Activated naive CD8-positive, alpha-beta T cell treated with anti-CD3 and anti-CD28 coated beads for 36 hours (primary cell): Measurements from ENCODE around the gene NPAS1. TPM values are rescaled to one million over a fixed set of nuclear protein-coding genes. Genes with fewer than 3 reads are reported as not detected.

ENCODE experiments used
- DNase-seq: peaks from one replicate; pipeline ENCODE4 v3.0.0; 2021
- H3K27ac Mint-ChIP-seq: one replicate; pipeline ENCODE4 v1.8.0; 2022; ENCODE audit warnings: mild to moderate bottlenecking, moderate library complexity, mixed read lengths
- H3K27me3 Mint-ChIP-seq: one replicate; pipeline ENCODE4 v1.8.0; 2022; ENCODE audit warnings: mild to moderate bottlenecking, mixed read lengths
- H3K36me3 Mint-ChIP-seq: one replicate; pipeline ENCODE4 v1.8.0; 2021; ENCODE audit warnings: mild to moderate bottlenecking, mixed read lengths
- H3K4me1 Mint-ChIP-seq: one replicate; pipeline ENCODE4 v1.8.0; 2021; ENCODE audit warnings: mixed read lengths
- H3K4me3 Mint-ChIP-seq: one replicate; pipeline ENCODE4 v1.8.0; 2022; ENCODE audit warnings: mild to moderate bottlenecking, moderate library complexity, mixed read lengths
- H3K9me3 Mint-ChIP-seq: one replicate; pipeline ENCODE4 v1.8.0; 2022; ENCODE audit warnings: mixed read lengths
- total RNA-seq, 2 experiments: library from RNA; stranded (reverse); gene quantifications; one replicate each; pipeline ENCODE4 v1.2.3, GENCODE V29; 2021

Gene NPAS1, protein sequence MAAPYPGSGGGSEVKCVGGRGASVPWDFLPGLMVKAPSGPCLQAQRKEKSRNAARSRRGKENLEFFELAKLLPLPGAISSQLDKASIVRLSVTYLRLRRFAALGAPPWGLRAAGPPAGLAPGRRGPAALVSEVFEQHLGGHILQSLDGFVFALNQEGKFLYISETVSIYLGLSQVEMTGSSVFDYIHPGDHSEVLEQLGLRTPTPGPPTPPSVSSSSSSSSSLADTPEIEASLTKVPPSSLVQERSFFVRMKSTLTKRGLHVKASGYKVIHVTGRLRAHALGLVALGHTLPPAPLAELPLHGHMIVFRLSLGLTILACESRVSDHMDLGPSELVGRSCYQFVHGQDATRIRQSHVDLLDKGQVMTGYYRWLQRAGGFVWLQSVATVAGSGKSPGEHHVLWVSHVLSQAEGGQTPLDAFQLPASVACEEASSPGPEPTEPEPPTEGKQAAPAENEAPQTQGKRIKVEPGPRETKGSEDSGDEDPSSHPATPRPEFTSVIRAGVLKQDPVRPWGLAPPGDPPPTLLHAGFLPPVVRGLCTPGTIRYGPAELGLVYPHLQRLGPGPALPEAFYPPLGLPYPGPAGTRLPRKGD
- under 1 TPM; 0.52 to 0.91 TPM for total RNA-seq

DNA sequence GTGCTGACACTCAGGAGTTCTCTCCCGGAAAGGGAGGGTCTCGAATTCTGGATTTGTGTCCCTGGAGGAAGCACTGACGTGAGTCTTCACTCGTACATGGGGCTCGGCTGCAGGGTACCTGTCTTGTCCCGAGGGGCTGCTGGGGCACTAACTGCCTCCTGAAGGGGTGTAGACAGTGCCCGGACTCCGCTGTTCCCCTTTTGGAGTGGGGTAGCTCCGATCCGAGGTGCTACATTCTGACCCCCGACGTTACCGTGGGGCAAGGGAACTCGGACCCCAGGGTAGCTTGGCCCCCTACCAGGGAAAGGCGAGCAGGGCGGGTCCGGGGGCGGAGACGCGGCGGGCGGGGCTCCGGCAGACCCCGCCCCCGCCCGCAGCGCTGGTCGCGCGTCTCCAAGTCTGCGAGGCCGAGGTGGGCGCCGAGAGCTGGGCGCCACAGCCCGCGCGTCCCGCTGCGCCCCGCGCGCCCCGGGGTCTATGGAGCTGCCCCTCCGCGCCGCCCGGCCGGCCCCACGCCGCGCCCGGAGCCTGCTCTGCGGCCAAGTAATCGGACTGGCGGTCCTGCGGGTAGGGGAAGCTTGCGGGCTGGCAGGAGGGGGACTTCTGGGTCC is at the start of gene NPAS1:
Gene NPAS1, plus strand, starts transcription at position 407 of the 611 bp plus-strand sequence. CDS start 1,211 bp downstream, outside the sequence.
- Mint-ChIP-seq H3K27me3 (peaks cover 52% of the 10 kb centered on the region), H3K27ac (no peak within 1 kb of the TSS), H3K4me3 (no peak within 1 kb of the TSS), H3K36me3 (no peaks in the 10 kb centered on the region), H3K9me3 (no peaks in the 10 kb centered on the region), H3K4me1 (peaks cover 9% of the 10 kb centered on the region)
- no peak for DNase-seq

DNA sequence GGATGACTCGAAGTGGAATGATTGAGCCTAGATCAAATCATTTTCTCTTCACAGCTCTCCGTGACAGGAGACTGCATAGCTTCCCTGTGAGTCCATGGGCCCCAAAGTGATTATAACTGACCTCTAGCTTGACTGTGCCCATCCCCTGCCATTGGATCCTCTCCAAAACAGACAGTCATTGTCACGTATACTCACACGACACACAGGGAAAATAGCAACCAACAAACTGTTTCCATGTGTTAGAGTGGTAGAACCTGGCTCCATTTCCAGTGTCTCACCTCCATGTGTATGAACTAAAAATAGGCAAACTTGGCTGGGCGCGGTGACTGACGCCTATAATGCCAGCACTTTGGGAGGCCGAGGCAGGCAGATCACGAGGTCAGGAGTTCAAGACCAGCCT is 48.8 kb upstream of the NPAS1 start:
- Mint-ChIP-seq H3K9me3 (no peaks in the 10 kb centered on the region), H3K27ac (no peak overlapping the region), H3K36me3 (peaks cover 1% of the 10 kb centered on the region), H3K27me3 (no peaks in the 10 kb centered on the region), H3K4me1 (peaks cover 17% of the 10 kb centered on the region), H3K4me3 (no peak overlapping the region)
- no peak for DNase-seq

DNA sequence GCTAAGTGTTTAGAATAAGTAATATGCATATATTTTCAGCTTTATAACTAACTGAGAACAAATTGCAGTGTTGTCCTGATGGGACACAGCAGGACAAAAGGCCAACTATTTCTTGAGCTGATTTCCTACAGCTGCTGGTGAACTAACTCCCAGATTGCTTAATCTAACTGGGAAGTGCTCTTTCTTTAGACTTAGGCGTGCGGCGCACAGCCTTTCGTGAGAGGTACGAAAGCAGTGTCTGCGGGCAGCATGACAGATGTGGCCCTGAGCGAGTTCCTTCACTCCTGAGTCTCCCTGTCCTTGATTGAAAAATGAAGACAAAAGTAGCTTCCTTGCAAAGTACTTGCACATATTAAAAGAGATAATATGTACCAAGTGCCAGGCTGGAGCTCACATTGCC is 47.3 kb upstream of the NPAS1 start:
- Mint-ChIP-seq H3K9me3 (no peaks in the 10 kb centered on the region), H3K4me3 (no peak overlapping the region), H3K36me3 (no peaks in the 10 kb centered on the region), H3K27ac (no peak overlapping the region), H3K4me1 (peaks cover 9% of the 10 kb centered on the region), H3K27me3 (no peaks in the 10 kb centered on the region)
- DNase-seq: no peak

DNA sequence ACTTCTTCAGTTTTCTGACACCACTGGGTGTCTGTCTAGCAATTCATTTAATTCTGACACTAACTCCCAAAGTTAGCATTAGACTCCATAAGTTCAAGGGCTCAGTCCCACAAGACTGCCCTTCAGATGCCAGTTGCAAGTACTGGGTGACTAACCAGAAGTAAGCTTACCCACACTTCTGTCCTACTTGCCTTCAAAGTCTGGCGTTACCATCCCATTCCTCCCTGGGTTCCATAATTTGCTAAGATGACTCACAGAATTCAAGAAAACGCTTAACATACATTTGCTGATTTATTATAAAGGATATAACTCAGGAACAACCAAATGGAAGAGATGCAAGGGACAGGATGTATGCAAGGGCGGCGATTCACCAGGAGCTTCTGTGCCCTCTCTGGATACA is 45.5 kb upstream of the NPAS1 start:
- Mint-ChIP-seq H3K4me3 (no peak overlapping the region), H3K27ac (no peak overlapping the region), H3K9me3 (no peaks in the 10 kb centered on the region), H3K36me3 (peaks cover 3% of the 10 kb centered on the region), H3K27me3 (no peaks in the 10 kb centered on the region), H3K4me1 (peaks cover 3% of the 10 kb centered on the region)
- DNase-seq: no peak

DNA sequence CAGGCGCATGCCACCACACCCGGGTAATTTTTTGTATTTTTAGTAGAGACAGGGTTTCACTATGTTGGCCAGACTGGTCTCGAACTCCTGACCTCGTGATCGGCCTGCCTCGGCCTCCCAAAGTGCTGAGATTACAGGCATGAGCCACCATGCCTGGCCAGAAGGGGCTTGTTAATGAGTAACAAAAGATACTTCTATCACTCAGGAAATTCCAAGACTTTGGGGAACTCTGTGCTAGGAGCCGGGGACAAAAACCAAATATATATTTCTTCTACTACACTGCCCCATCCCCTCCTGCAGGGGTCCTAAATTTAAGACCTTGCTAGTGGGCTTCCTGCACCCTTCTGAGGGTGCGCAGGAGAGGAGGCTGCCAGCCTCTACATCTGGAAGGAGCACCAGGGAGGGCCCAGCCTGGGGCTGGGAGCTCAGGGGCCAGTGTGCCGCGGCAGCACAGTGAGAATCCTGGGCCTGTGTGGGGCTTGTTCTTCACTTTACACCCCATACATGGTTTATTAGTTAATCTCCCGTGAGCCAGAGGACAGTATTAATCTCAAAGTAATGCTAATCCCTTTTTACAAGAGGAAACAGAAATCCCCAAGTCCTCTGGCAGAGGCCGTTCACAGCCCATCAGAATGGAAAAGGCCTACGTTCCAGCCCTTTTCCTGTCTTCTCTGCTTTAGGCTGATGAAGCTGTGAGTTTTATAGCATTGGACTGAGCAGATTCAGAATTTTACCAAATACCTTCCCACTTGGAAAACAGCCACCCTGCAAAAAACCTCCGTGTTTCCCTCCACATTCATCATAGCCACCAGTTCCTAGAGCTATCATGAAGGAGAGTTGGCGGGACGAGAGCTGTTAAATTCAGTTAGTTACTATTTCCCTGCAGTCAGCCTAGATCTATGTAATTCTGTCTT is 44.4 kb upstream of the NPAS1 start:
- Mint-ChIP-seq H3K27me3 (no peaks in the 10 kb centered on the region), H3K36me3 (peaks cover 3% of the 10 kb centered on the region), H3K4me1 (peaks cover 4% of the 10 kb centered on the region), H3K4me3 (no peak overlapping the region), H3K9me3 (no peaks in the 10 kb centered on the region), H3K27ac (no peak overlapping the region)
- no peak for DNase-seq

DNA sequence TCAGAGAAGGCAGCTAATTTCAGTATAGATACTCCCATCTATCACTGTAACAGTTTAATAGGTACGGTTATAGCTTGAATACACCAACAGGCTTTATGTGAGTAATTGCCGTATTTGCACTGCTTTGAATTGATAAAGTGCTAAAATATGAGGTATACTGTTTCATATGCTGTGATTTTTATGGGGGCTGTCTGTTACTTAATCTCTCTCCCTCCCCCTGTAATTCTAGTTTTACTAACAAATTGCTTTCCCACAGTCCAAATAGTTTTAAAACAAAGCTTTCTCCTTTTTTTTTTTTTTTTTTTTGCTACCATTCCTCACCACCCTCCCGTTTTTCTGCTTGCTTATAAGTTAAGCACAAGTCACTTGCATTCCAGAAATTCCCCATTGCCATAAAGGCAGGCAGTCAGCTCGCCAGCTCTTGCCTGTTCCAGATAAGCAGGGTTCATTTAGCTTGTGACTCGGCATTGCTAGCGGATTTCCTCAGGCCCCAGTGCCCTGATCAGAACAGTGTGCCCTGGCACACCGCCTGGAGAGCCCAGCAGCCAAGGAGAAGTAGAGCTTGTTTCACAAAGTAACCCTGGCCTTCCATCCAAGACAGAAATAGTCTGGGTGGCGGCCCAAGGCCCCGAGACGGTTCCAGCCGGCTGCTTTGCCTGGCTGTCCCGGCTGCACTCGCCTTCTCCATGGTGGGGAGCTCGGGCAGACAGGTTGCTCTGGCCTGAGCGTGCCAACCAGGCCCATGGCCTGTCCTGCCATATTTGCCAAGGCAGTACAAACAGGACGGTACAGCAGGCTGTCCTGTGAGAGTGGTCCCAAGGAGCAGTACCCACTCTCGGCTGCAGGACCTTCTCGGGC is 43.5 kb upstream of the NPAS1 start:
- DNase-seq: no peak
- no peak overlapping the region for H3K4me3 Mint-ChIP-seq
- no peaks in the 10 kb centered on the region for H3K9me3 Mint-ChIP-seq
- no peaks in the 10 kb centered on the region for H3K27me3 Mint-ChIP-seq
- H3K27ac Mint-ChIP-seq: no peak overlapping the region
- peaks cover 3% of the 10 kb centered on the region for H3K36me3 Mint-ChIP-seq
- peaks cover 13% of the 10 kb centered on the region for H3K4me1 Mint-ChIP-seq

DNA sequence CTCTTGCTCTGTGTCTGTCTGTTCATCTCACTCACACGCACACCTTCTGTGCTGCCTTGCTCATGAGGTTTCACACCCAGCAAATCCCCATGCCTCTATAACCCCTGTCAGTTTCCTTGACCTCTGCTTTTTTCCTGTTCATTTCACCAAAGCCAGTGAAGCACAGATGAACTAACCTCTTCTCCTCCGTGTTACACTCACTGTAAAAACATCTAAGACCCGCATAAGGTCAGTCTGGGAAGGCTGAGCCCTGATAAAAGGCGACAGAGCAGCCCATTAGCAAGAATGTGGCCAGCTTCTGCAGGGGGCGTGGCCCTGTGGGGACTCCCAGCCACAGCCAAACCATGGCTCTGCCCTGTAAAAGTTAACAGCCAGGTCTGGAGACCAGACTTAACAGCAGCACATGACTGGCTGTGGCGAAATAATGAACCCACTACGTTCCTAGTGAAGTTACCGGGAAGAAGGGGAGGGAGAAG is 42.8 kb upstream of the NPAS1 start:
- H3K36me3 Mint-ChIP-seq: peaks cover 3% of the 10 kb centered on the region
- no peak overlapping the region for H3K27ac Mint-ChIP-seq
- DNase-seq: no peak
- H3K4me3 Mint-ChIP-seq: no peak overlapping the region
- peaks cover 16% of the 10 kb centered on the region for H3K4me1 Mint-ChIP-seq
- H3K9me3 Mint-ChIP-seq: no peaks in the 10 kb centered on the region
- no peaks in the 10 kb centered on the region for H3K27me3 Mint-ChIP-seq

DNA sequence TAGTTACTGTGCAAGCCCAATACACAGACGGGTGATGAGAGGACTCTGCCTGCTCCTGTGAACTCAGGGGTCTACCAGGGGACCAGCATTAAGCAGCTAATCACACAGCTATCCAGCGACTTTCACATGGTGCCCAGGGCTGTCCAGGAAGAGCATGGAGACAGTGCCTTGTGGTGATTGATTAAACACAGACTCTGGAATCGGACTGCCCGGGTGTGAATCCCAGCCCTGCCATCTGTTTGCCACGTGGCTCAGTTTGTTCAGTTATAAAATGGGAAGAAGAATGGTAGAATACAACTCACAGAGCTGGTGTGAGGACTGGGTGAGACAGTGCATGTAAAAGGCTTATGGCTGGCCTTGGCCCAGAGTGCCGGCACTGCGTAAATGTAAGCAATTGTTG is 42.1 kb upstream of the NPAS1 start:
- H3K4me1 Mint-ChIP-seq: peaks cover 16% of the 10 kb centered on the region
- H3K27ac Mint-ChIP-seq: no peak overlapping the region
- no peaks in the 10 kb centered on the region for H3K27me3 Mint-ChIP-seq
- H3K9me3 Mint-ChIP-seq: no peaks in the 10 kb centered on the region
- peaks cover 3% of the 10 kb centered on the region for H3K36me3 Mint-ChIP-seq
- DNase-seq: no peak
- no peak overlapping the region for H3K4me3 Mint-ChIP-seq

DNA sequence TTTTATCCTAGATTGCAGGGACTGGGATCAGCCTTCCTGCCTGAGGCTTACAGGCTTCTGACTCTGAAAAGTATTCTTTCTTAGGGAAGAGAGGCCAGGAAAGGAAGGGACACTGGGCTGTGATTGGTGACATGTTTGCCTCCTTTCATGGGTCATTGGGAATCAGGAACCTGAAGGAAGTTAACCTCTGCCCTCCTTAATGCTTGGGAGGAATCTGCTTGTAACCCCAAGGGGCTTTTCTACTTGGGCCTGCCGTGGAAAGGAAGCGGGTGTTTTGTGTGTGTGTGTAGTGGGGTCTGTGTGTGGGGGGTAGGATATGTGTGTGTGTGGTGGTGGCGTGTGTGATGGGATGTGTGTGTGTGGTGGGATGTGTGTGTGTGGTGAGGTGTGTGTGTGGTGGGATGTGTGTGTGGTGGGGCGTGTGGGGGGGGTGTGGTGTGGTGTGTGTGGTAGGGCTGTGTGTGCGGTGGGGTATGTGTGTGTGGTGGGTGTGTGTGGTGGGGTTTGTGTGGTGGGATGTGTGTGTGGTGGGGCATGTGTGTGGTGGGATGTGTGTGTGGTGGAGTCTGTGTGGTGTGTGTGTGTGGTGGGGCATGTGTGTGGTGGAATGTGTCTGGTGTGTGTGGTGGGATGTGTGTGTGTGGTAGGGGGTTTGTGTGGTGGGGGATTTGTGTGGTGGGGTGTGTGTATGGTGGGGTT is 41.3 kb upstream of the NPAS1 start:
- Mint-ChIP-seq H3K9me3 (no peaks in the 10 kb centered on the region), H3K4me3 (no peak overlapping the region), H3K27ac (peak overlapping the region; percentile 54), H3K36me3 (peaks cover 3% of the 10 kb centered on the region), H3K4me1 (peaks cover 16% of the 10 kb centered on the region), H3K27me3 (no peaks in the 10 kb centered on the region)
- DNase-seq: no peak

DNA sequence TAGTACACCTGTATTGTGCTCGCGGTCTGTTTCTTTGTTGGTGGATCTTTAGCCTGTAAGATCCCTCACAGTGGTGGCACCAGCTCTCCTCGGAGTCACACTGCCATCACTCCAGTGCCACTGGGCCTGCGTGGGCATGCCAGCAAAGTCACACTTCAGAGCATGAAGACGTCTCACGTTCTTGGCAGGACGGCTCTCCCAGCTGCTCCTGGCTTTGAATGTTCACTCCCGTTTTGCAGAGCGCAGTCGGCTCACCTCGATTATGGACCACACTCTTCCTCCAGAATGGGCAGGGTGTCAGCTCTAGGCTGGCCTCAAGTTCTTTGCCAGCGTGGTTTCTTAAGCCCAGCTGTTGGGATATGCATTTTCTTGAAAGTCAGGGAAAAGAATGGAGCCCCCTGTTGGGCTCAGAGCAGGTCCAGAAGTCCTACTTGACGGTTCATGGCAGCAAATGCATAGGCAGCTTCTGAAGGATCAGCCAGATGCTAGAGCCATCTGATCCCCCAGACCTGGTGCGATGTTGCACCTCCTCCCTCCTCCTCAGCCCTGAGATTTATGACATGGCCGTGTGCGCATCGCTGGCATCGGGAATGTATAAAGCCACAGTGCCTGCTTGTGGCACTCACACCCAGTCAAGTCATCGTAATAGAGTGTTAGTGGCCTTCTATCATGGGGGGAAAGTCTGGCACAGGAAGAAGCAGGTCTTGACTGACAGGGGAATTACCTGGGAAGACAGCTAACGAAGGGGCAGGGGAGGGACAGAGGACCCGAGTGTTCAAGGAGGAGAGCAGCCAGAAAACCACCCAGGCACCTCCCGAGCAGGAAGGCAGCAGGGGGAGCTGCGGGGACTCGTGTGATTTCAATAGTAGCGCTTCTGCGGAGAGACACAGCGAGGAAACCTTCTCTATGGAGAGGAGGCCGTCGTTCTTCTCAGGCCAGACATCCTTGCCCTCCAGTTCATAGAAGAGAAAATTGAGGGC is 40.2 kb upstream of the NPAS1 start:
- Mint-ChIP-seq H3K9me3 (no peaks in the 10 kb centered on the region), H3K27ac (no peak overlapping the region), H3K4me1 (peaks cover 16% of the 10 kb centered on the region), H3K27me3 (no peaks in the 10 kb centered on the region), H3K4me3 (no peak overlapping the region), H3K36me3 (peaks cover 3% of the 10 kb centered on the region)
- no peak for DNase-seq

DNA sequence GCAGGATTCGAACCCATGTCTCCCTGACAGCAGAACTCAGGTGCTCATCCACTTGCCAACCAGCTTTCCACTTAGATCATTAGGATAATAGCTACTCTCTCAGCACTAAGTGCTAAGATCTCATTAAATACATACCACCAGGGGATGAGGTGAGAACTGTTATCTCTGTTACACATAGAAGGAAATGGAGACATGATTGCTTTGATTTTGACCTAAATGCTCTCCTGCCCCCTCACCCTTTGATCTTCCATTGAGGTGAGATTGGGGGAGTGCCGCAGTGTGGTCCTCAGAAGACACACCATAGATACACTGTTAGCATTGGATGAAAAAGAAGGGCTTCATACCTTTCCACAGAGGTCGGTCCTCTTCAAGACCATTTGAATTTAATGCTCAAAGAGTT is 38.9 kb upstream of the NPAS1 start:
- H3K4me1 Mint-ChIP-seq: peaks cover 16% of the 10 kb centered on the region

DNA sequence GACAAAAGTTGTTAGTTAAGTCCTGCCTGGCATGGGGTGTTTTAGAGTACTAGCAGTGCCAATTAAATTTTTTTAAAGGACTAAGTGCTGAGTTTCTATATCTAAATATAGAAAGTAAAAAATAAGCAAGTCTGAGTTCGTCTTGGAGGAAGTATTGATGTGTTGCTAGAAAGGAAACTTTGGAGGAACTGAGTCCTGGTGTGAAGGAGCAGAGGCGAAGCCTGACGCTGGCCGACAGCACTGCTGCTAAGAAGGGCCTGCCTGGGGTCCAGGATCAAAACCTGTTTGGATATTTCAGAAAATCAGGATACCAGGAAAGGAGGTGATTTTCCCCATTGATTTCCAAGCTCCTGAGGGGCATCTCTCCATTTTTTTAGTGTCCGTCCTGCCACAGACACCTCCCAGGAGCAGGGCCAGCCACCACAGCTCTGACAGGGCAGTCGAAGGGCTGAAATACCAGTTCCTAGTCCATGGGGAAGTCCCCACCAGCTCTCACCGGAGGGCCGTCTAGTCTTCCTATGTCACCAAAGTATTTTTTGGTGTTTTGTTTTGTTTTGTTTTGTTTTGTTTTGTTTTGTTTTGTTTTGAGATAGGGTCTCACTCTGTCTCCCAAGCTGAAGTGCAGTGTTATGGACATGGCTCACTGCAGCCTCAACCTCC is 38.2 kb upstream of the NPAS1 start:
- Mint-ChIP-seq H3K27me3 (no peaks in the 10 kb centered on the region), H3K36me3 (peaks cover 3% of the 10 kb centered on the region), H3K9me3 (no peaks in the 10 kb centered on the region), H3K27ac (no peak overlapping the region), H3K4me3 (no peak overlapping the region), H3K4me1 (peaks cover 16% of the 10 kb centered on the region)
- DNase-seq: no peak

More for the DNA sequence above, 38.9 kb upstream of the NPAS1 start:
- Mint-ChIP-seq H3K36me3 (peaks cover 3% of the 10 kb centered on the region), H3K27ac (no peak overlapping the region), H3K27me3 (no peaks in the 10 kb centered on the region), H3K4me3 (no peak overlapping the region), H3K9me3 (no peaks in the 10 kb centered on the region)
- DNase-seq: no peak
